Duodenal mucosa (tissue), 2 donors: Measurements from ENCODE around the gene MPPED1.

ENCODE experiments used
- H3K27ac ChIP-seq: one replicate; pipeline ENCODE4 v1.7.0; 2013; ENCODE audit warnings: low read depth, low read length
- H3K27me3 ChIP-seq, 2 donors: one replicate each; pipeline ENCODE4 v1.7.0; 2013; ENCODE audit warnings: low read length in 2 of 2, control low read depth in 1 of 2; ENCODE audit not compliant: insufficient read depth in 2 of 2, control insufficient read depth in 1 of 2
- H3K36me3 ChIP-seq, 2 donors: one replicate each; pipeline ENCODE4 v1.7.0; 2013; ENCODE audit warnings: low read length in 2 of 2, control low read depth in 1 of 2; ENCODE audit not compliant: insufficient read depth in 2 of 2, control insufficient read depth in 1 of 2
- H3K4me1 ChIP-seq, 2 donors: one replicate each; pipeline ENCODE4 v1.7.0; 2013; ENCODE audit warnings: low read length in 2 of 2, control low read depth in 1 of 2; ENCODE audit not compliant: insufficient read depth in 2 of 2, control insufficient read depth in 1 of 2
- H3K4me3 ChIP-seq, 2 donors: one replicate each; pipeline ENCODE4 v1.7.0; 2013; ENCODE audit warnings: low read length in 2 of 2, low read depth in 1 of 2
- H3K9ac ChIP-seq, 2 donors: one replicate each; pipeline ENCODE4 v1.7.0; 2013; ENCODE audit warnings: low read length in 2 of 2, low read depth in 1 of 2
- H3K9me3 ChIP-seq, 2 donors: one replicate each; pipeline ENCODE4 v1.7.0; 2013; ENCODE audit warnings: low read length in 2 of 2, control low read depth in 1 of 2; ENCODE audit not compliant: control insufficient read depth in 1 of 2

MPPED1 gene

DNA sequence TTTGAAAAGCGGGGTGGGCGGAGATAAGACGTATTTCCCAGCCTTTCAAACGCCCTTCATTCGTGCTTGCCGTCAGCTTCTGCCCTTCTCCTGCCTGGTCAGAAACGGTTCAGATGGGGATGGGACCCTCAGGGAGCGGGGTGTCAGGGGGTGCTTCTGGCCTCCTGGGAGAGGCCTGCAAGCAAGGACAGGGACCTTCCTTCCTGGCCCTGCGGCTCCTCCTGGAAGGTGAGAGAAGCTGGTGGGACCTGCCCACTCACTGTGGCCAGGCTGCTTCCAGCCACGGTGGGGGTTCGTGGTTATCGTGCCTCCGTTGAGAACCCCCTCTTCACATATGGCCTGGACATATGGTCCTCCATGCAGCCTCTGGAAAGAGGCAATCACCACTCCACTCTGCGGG, 104.6 kb downstream of the MPPED1 start:
- Histone ChIP-seq H3K36me3 (no peaks in the 10 kb centered on the region), H3K4me3 (no peak overlapping the region), H3K27ac (no peak overlapping the region), H3K27me3 (peaks cover 0 to 4% of the 10 kb centered on the region in 2 donors), H3K4me1 (no peaks in the 10 kb centered on the region), H3K9ac (no peak overlapping the region), H3K9me3 (no peaks in the 10 kb centered on the region)

DNA sequence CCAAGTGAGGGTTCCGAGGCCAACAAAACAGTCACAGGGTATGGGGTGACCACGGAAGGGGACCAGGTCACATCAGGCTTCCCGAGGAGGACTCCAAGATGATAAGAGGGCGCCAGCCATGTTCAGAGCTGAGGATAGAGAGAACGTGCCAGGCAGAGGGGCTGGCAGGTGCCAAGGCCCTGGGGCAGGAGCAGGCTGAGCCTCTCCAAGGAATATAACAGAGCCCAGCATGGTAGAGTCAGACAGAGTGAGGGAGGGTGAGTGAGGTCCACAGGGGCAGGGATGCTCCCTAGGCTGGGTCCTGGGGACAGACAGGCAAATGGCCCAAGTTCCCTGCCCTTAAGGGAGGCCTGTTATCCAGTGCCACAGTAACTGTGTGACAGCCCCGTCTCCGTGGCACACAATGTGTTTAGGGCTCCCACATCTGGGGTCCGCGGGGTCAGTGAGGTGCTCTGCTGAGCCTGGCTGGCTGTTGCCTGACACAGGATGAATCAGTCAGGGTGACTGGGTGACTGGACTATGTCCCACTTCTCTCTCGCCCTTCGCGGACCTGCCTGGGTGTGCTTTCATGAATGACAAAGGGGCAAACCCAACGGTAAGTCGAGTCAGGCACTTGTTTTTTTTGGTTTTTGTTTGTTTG, 105.3 kb downstream of the MPPED1 start:
- H3K9me3 ChIP-seq: no peaks in the 10 kb centered on the region

DNA sequence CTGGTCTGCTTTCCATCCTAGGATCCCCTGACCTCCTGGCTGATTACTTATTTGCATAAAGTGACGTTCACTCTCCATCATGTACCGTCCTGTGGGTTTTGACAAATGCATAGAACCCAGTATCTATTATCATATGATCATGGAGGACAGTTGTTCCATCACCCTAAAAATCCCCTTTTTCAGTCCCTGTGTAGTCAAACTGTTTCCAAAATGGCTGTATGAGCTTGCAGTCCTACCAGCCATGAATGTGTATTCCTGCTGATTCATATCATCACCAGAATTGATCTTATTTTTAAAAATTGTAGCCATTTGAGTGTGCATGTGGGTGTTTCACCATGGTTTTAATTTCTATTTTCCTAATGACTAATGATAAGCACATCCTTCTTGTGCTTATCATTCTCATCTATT, 108.8 kb downstream of the MPPED1 start:
- no peak overlapping the region for H3K4me3 ChIP-seq
- no peak overlapping the region for H3K27ac ChIP-seq
- no peaks in the 10 kb centered on the region for H3K4me1 ChIP-seq
- H3K27me3 ChIP-seq: peaks cover 0 to 4% of the 10 kb centered on the region in 2 donors
- H3K36me3 ChIP-seq: no peaks in the 10 kb centered on the region
- no peaks in the 10 kb centered on the region for H3K9me3 ChIP-seq
- H3K9ac ChIP-seq: no peak overlapping the region

More for the DNA sequence above, 105.3 kb downstream of the MPPED1 start:
- Histone ChIP-seq H3K9ac (no peak overlapping the region), H3K36me3 (no peaks in the 10 kb centered on the region), H3K4me3 (no peak overlapping the region), H3K27me3 (peaks cover 0 to 4% of the 10 kb centered on the region in 2 donors), H3K27ac (no peak overlapping the region), H3K4me1 (no peaks in the 10 kb centered on the region)

DNA sequence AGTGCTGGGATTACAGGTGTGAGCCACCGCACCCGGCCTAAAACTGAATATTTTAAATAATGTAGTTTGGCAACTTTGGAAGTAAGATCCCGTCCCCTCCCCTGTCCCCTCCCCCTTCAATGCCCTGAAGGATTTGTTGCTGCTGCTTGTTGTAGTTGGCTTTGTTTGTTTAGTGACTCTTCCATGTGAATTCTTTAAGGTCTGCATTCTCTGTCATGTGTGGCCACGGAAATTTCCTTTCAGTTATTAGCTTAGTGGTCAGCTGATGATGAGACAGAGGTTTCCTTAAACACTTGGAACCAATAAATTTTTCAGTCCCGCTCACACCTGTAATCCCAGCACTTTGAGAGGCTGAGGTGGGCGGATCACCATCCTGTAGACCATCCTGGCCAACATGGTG, 109.9 kb downstream of the MPPED1 start:
- H3K36me3 ChIP-seq: no peaks in the 10 kb centered on the region

DNA sequence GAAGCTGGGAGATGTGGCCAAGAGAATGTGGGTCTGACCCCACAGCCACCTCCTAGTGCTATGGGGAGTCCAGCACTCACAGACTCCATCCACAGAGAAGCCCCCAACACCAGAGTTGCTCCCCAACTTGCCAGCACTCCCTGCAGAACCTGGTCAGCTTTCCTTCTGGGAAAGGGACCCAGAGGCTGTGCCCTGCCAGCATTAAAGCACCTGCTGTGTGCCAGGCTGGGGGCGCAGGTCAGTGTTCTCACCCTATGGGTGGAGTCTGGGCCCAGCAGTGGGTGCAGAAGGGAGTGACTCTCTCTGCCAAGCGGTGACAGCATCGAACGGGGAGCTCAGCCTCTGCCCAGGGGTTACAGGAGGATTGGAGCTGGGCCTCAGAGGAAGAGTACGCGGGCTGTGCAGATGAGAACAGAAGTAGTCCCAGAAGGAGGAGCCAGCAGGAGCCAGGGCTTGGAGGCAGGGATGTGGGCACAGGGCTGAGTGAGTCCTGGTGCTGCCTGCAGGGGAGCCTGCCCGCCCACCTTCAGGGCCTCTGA, 114.4 kb downstream of the MPPED1 start:
- Histone ChIP-seq H3K36me3 (no peaks in the 10 kb centered on the region), H3K9ac (no peak overlapping the region), H3K27me3 (no peaks in the 10 kb centered on the region), H3K4me3 (no peak overlapping the region), H3K4me1 (no peaks in the 10 kb centered on the region), H3K9me3 (no peaks in the 10 kb centered on the region), H3K27ac (no peak overlapping the region)

More for the DNA sequence above, 109.9 kb downstream of the MPPED1 start:
- Histone ChIP-seq H3K9ac (no peak overlapping the region), H3K9me3 (no peaks in the 10 kb centered on the region), H3K4me3 (no peak overlapping the region), H3K27ac (no peak overlapping the region), H3K4me1 (no peaks in the 10 kb centered on the region), H3K27me3 (no peaks in the 10 kb centered on the region)

DNA sequence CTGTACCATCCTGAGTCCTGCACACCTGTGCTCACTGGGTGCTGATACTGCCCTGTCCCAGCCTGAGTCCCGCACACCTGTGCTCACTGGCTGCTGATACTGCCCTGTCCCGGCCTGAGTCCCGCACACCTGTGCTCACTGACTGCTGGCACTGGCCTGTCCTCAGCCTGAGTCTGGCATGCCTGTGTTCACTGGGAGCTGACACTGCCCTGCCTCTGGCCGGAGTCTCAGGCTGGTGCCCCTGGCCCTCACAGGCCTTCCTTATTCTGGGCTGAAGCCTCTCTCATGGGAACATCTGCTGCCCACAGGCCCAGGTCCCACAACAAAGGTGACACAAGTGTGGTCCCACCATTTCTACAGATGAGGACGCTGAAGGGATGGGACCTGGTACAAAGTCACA, 115.1 kb downstream of the MPPED1 start:
- no peaks in the 10 kb centered on the region for H3K9me3 ChIP-seq
- no peaks in the 10 kb centered on the region for H3K4me1 ChIP-seq
- no peak overlapping the region for H3K4me3 ChIP-seq
- no peaks in the 10 kb centered on the region for H3K27me3 ChIP-seq
- no peak overlapping the region for H3K9ac ChIP-seq
- no peaks in the 10 kb centered on the region for H3K36me3 ChIP-seq
- no peak overlapping the region for H3K27ac ChIP-seq

DNA sequence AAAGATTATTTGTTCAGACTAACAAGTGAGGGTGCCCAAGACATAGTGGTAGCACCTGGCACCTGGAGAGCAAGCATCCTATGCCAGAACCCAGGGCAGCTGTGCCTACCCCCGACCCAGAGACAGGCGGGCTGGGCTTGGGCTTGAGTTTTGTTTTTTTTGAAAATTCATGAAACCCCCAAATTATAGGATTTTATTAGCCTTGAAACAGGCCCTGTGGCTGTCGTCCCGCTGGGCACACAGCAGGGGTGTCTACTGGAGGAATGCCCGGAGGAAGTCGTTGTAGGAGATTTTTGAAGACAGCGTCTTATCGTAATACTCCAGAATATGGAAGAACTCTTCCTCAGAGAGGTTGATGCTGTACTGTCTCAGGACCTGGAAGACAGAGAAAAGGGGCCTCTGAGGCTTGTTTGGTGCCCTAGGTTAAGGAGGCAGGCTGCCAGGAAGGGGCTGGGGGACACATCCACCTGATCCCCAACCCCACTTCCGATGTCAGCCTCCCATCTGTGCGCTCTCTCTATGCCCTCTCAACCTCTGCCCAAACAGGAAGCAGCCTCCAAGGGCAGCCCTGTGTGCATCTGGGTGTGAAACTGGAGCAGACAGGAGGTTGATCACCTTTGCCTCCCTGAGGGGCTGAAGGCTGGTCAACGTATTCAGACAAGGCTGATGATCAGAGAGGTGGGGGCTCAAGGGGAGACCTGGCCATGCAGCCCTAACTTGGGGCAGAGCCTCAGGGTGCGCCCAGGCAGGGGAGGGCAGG, 117.0 kb downstream of the MPPED1 start:
- Histone ChIP-seq H3K9ac (no peak overlapping the region), H3K9me3 (no peaks in the 10 kb centered on the region)

DNA sequence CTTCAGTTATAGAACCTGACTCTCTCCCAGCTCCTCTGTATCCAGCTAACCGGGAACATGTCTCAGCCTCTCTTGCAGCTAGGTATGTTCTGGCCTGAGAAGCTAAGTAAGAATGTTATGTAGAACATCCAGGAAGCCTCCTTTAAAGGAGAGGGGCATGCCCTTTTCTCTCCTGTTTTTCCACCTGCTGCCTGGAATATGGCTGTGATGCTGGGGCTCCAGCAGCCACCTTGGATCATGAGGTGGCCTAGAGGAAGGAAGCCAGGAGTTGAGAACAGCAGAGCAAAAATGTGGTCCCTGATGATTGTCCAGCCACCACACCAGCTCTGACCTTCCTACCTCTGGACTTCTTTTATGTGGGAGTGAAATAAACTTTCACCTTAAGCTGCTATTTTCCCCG, 117.6 kb downstream of the MPPED1 start:
- Histone ChIP-seq H3K27ac (no peak overlapping the region), H3K9me3 (no peaks in the 10 kb centered on the region), H3K4me1 (no peaks in the 10 kb centered on the region), H3K27me3 (no peaks in the 10 kb centered on the region), H3K9ac (no peak overlapping the region), H3K4me3 (no peak overlapping the region), H3K36me3 (no peaks in the 10 kb centered on the region)

More for the DNA sequence above, 117.0 kb downstream of the MPPED1 start:
- no peak overlapping the region for H3K27ac ChIP-seq
- no peaks in the 10 kb centered on the region for H3K4me1 ChIP-seq
- no peak overlapping the region for H3K4me3 ChIP-seq
- H3K36me3 ChIP-seq: no peaks in the 10 kb centered on the region
- H3K27me3 ChIP-seq: no peaks in the 10 kb centered on the region

DNA sequence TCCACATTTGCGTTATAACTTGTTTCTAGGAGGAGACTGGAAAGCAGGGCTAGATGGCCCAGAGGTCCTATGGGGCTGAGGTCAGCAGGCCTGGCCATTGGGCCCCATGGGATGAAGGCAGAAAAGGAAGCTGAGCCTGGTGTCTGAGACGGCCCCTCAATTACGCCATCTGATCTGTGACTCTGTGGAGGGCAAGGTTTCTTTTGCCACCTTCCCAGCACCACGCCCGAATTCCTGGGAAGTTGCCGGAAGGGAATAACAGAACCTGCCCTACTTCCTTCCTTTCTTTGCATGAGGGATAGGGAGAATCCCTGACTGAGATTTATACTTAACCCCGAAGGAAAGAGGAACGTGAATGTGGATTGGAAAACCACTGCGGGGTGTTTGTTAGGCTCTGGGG, 118.1 kb downstream of the MPPED1 start:
- H3K27ac ChIP-seq: no peak overlapping the region
- no peaks in the 10 kb centered on the region for H3K36me3 ChIP-seq
- H3K4me1 ChIP-seq: no peaks in the 10 kb centered on the region
- no peak overlapping the region for H3K4me3 ChIP-seq
- no peaks in the 10 kb centered on the region for H3K27me3 ChIP-seq
- H3K9ac ChIP-seq: no peak overlapping the region
- no peaks in the 10 kb centered on the region for H3K9me3 ChIP-seq

DNA sequence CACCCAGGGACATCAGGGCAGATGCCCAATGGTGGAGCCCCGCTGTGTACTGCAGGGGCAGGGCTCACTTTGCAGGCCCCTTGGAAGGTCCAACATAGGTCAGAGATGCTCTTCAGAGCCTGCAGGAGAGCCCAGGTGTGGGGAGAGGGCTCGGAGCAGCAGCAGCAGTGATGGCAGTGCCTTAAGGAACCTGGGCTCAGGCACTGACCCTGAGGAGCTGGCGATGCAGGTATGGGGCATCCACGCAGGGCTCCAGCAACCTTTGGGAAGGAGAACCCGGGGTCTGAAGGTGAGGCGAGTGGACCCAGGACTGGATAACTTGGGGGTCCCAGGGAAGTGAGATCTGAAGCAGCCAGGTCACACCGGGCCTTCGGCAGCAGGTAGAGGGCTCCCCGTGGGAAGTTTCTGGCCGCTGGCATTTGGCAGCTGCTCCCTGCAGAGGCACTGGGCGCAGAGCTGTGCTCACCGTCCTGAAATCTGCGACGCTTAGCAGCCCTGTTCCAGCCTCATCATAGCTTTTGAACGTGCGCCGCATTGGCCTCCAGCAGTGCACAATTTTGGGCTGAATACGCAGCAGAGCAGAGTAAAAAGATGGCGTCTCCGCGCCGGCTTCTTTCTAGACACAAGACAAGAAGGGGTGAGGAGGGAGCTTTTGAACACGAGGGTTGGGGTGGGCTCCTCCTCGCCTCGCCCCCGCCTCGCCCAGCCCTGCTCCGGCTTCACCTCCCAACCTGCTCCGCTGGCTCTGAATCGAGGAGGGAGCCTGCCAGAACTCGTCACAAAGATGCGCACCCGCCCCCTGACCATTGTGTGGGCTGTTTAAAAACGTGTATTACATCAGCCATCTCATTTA, 118.8 kb downstream of the MPPED1 start:
- H3K36me3 ChIP-seq: no peaks in the 10 kb centered on the region
- no peak overlapping the region for H3K9ac ChIP-seq
- no peaks in the 10 kb centered on the region for H3K27me3 ChIP-seq
- no peak overlapping the region for H3K4me3 ChIP-seq
- no peak overlapping the region for H3K27ac ChIP-seq
- no peaks in the 10 kb centered on the region for H3K4me1 ChIP-seq
- no peaks in the 10 kb centered on the region for H3K9me3 ChIP-seq
